GM19455 (cell line): ENCODE results near the gene DIAPH1.

ENCODE experiments used
- ATAC-seq: cut with Tn5 transposase; IDR thresholded peaks from one replicate; pipeline ENCODE4 v1.9.1; 2021; ENCODE audit not compliant: unreplicated experiment

Gene DIAPH1

GRCh38 chr5:141508440-141508797 lies 110.4 kb downstream of the DIAPH1 start:
- ATAC-seq, result no peak

GRCh38 chr5:141507387-141508091 lies 111.3 kb downstream of the DIAPH1 start:
- peak; percentile 29 for ATAC-seq

- no peak for ATAC-seq
Measured at GRCh38 chr5:141506381-141507155, 112.2 kb downstream of the DIAPH1 start.

GRCh38 chr5:141504216-141504615 lies 114.6 kb downstream of the DIAPH1 start:
- no peak for ATAC-seq

GRCh38 chr5:141503681-141504080 lies 115.1 kb downstream of the DIAPH1 start:
- ATAC-seq, result no peak

GRCh38 chr5:141501761-141502160 lies 117.0 kb downstream of the DIAPH1 start:
- no peak for ATAC-seq

GRCh38 chr5:141496038-141496437 lies 122.8 kb downstream of the DIAPH1 start:
- ATAC-seq, result no peak

- ATAC-seq, result no peak
Measured at GRCh38 chr5:141495453-141495811, 123.4 kb downstream of the DIAPH1 start.

- no peak for ATAC-seq
Measured at GRCh38 chr5:141494761-141495452, 123.9 kb downstream of the DIAPH1 start.

- no peak for ATAC-seq
Measured at GRCh38 chr5:141493500-141494422, 125.0 kb downstream of the DIAPH1 start.

- ATAC-seq, result no peak
Measured at GRCh38 chr5:141492168-141492885, 126.5 kb downstream of the DIAPH1 start.

GRCh38 chr5:141491323-141492167 lies 127.3 kb downstream of the DIAPH1 start:
- ATAC-seq, result no peak

- ATAC-seq, result no peak
Measured at GRCh38 chr5:141490771-141491170, 128.0 kb downstream of the DIAPH1 start.

GRCh38 chr5:141490271-141490670 lies 128.5 kb downstream of the DIAPH1 start:
- ATAC-seq, result no peak

- no peak for ATAC-seq
Measured at GRCh38 chr5:141489841-141490240, 129.0 kb downstream of the DIAPH1 start.

GRCh38 chr5:141488591-141489561 lies 129.9 kb downstream of the DIAPH1 start, which contains the start of gene PCDHGC5:
Gene PCDHGC5, plus strand, starts transcription at chr5:141489081. Its CDS starts 160 bp downstream, at chr5:141489241.
- no peak for ATAC-seq

- no peak for ATAC-seq
Measured at GRCh38 chr5:141487131-141487530, 131.7 kb downstream of the DIAPH1 start.

- ATAC-seq, result no peak
Measured at GRCh38 chr5:141486091-141486490, 132.7 kb downstream of the DIAPH1 start.
